Muscle layer of colon (tissue), 2 donors: Measurements from ENCODE around the gene SLC66A2.
"Not testable (repeated sequence)": the region's sequence is repeated elsewhere in the genome, so short reads cannot be mapped to it uniquely, and the experiment has no call there.

Experiments used
- H3K27ac ChIP-seq: one replicate; pipeline ENCODE4 v1.7.0; 2013; ENCODE audit warnings: low read depth, mild to moderate bottlenecking, low read length, moderate library complexity
- H3K27me3 ChIP-seq, 2 donors: one replicate each; pipeline ENCODE4 v1.7.0; 2013; ENCODE audit warnings: low read length in 2 of 2, mild to moderate bottlenecking in 2 of 2; ENCODE audit not compliant: insufficient read depth in 2 of 2, control insufficient read depth in 1 of 2
- H3K36me3 ChIP-seq: one replicate; pipeline ENCODE4 v1.7.0; 2013; ENCODE audit warnings: mild to moderate bottlenecking, low read length; ENCODE audit not compliant: insufficient read depth
- H3K4me1 ChIP-seq: one replicate; pipeline ENCODE4 v1.7.0; 2013; ENCODE audit warnings: mild to moderate bottlenecking, low read length; ENCODE audit not compliant: insufficient read depth
- H3K4me3 ChIP-seq, 2 donors: one replicate each; pipeline ENCODE4 v1.7.0; 2013; ENCODE audit warnings: low read length in 2 of 2, low read depth in 1 of 2, mild to moderate bottlenecking in 1 of 2, moderate library complexity in 1 of 2
- H3K9ac ChIP-seq: one replicate; pipeline ENCODE4 v1.7.0; 2013; ENCODE audit warnings: low read length
- H3K9me3 ChIP-seq: one replicate; pipeline ENCODE4 v1.7.0; 2013; ENCODE audit warnings: mild to moderate bottlenecking, low read length
- donor health status: abdominal sarcoma.
- donor health status: Adenocarcinoma of cecum.

SLC66A2 gene

DNA sequence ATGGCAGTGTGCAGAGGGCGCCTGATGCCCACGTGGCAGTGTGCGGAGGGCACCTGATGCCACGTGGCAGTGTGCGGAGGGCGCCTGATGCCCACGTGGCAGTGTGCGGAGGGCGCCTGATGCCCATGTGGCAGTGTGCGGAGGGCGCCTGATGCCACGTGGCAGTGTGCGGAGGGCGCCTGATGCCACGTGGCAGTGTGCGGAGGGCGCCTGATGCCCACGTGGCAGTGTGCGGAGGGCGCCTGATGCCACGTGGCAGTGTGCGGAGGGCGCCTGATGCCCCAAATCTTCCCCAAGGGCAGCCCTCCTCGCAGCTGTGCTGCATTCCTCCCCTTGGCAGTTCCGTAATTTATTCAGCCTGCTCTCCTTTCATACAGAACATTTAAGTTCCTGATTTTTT is 73.2 kb downstream of the SLC66A2 start:
- H3K9me3 ChIP-seq, H3K4me1 ChIP-seq, H3K27ac ChIP-seq, H3K4me3 ChIP-seq, H3K36me3 ChIP-seq, H3K9ac ChIP-seq: not testable (repeated sequence)
- H3K27me3 ChIP-seq = peaks cover 0 to 14% of the 10 kb centered on the region in 2 donors

- Histone ChIP-seq H3K4me1 (no peaks in the 10 kb centered on the region), H3K4me3 (no peak overlapping the region), H3K36me3 (no peaks in the 10 kb centered on the region), H3K9ac (no peak overlapping the region), H3K27ac (no peak overlapping the region), H3K9me3 (no peaks in the 10 kb centered on the region), H3K27me3 (peaks cover 0 to 14% of the 10 kb centered on the region in 2 donors)
These were observed 74.0 kb downstream of the SLC66A2 start for GRCh38 chr18:79877163-79878091.

- peaks cover 0 to 14% of the 10 kb centered on the region in 2 donors for H3K27me3 ChIP-seq
- H3K4me3 ChIP-seq = no peak overlapping the region
- no peaks in the 10 kb centered on the region for H3K36me3 ChIP-seq
- H3K27ac ChIP-seq = no peak overlapping the region
- H3K9ac ChIP-seq = no peak overlapping the region
- no peaks in the 10 kb centered on the region for H3K4me1 ChIP-seq
- no peaks in the 10 kb centered on the region for H3K9me3 ChIP-seq
These were observed 75.0 kb downstream of the SLC66A2 start for GRCh38 chr18:79876497-79876896.

- H3K27ac ChIP-seq = no peak overlapping the region
- H3K36me3 ChIP-seq = no peaks in the 10 kb centered on the region
- H3K9me3 ChIP-seq = no peaks in the 10 kb centered on the region
- no peaks in the 10 kb centered on the region for H3K4me1 ChIP-seq
- H3K9ac ChIP-seq = no peak overlapping the region
- H3K4me3 ChIP-seq = no peak overlapping the region
- peaks cover 0 to 14% of the 10 kb centered on the region in 2 donors for H3K27me3 ChIP-seq
These were observed 75.5 kb downstream of the SLC66A2 start for GRCh38 chr18:79875931-79876461.

- Histone ChIP-seq H3K4me1 (no peaks in the 10 kb centered on the region), H3K27ac (no peak overlapping the region), H3K9ac (no peak overlapping the region), H3K4me3 (no peak overlapping the region), H3K36me3 (no peaks in the 10 kb centered on the region), H3K27me3 (peaks cover 0 to 14% of the 10 kb centered on the region in 2 donors), H3K9me3 (no peaks in the 10 kb centered on the region)
These were observed 75.9 kb downstream of the SLC66A2 start for GRCh38 chr18:79875531-79875919.

- peaks cover 0 to 14% of the 10 kb centered on the region in 2 donors for H3K27me3 ChIP-seq
- no peak overlapping the region for H3K4me3 ChIP-seq
- H3K36me3 ChIP-seq = no peaks in the 10 kb centered on the region
- no peak overlapping the region for H3K27ac ChIP-seq
- no peak overlapping the region for H3K9ac ChIP-seq
- no peaks in the 10 kb centered on the region for H3K9me3 ChIP-seq
- no peaks in the 10 kb centered on the region for H3K4me1 ChIP-seq
These were observed 76.6 kb downstream of the SLC66A2 start for GRCh38 chr18:79874553-79875530.

GRCh38 chr18:79873449-79874110 is 77.9 kb downstream of the SLC66A2 start:
- H3K27ac ChIP-seq = no peak overlapping the region
- H3K9ac ChIP-seq = no peak overlapping the region
- H3K4me1 ChIP-seq = no peaks in the 10 kb centered on the region
- H3K4me3 ChIP-seq = no peak overlapping the region
- no peaks in the 10 kb centered on the region for H3K9me3 ChIP-seq
- no peaks in the 10 kb centered on the region for H3K36me3 ChIP-seq
- H3K27me3 ChIP-seq = peaks cover 0 to 14% of the 10 kb centered on the region in 2 donors

- Histone ChIP-seq H3K9me3 (no peaks in the 10 kb centered on the region), H3K4me3 (no peak overlapping the region), H3K36me3 (no peaks in the 10 kb centered on the region), H3K9ac (no peak overlapping the region), H3K4me1 (no peaks in the 10 kb centered on the region), H3K27ac (no peak overlapping the region), H3K27me3 (peaks cover 0 to 14% of the 10 kb centered on the region in 2 donors)
These were observed 78.7 kb downstream of the SLC66A2 start for GRCh38 chr18:79872527-79873444.

DNA sequence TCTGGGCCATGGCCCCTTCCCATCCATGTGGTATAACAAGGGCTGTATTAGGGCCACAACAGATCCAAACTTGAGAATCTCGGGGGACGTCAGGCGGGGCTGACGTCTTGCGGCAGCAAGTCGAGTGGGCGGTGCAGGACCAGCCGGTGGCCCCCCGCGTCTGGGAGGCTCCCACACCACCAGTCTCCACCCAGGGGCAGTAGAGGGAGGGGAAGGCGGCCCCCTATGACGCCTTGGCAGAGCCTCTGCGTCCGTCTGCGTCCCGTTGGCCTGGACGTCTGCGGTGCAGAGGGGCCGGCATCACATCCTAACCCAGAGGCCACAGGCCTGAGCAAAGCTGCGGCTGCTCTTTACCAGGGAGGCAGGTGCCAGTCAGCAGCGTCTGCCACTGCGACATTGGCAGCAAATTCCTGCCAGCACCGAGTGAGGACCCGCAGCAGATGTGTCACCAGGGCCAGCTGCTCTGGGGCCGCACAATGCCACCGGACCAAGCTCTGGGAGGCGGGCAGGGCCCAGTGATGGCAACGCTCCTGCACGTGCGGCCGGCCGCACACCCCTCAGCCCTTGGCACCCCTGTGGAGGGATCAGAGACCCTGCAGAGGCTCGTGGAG is 79.9 kb downstream of the SLC66A2 start:
- Histone ChIP-seq H3K27ac (no peak overlapping the region), H3K36me3 (no peaks in the 10 kb centered on the region), H3K9ac (no peak overlapping the region), H3K4me3 (no peak overlapping the region), H3K9me3 (no peaks in the 10 kb centered on the region), H3K27me3 (peaks cover 0 to 14% of the 10 kb centered on the region in 2 donors), H3K4me1 (no peaks in the 10 kb centered on the region)

DNA sequence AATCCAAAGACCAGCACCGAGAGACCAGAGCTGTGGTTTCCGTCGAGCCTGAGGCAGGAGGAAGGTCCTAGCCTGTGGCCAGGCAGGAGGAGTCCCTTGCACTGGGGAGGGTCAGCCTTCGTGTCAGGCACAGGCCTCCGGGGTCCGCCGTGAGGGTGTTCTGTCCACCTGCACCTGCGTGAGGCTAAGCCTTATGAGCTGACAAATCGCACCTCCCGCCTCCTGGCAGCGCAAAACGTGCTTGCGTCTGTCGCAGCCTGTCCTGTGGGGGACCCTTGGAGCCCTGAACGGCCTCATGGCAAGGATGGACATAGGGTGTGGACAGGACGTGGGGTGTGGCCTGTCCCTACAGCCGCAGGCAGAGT is 80.4 kb downstream of the SLC66A2 start:
- H3K9me3 ChIP-seq = no peaks in the 10 kb centered on the region
- no peaks in the 10 kb centered on the region for H3K4me1 ChIP-seq
- peaks cover 0 to 14% of the 10 kb centered on the region in 2 donors for H3K27me3 ChIP-seq
- H3K27ac ChIP-seq = no peak overlapping the region
- H3K4me3 ChIP-seq = no peak overlapping the region
- H3K9ac ChIP-seq = no peak overlapping the region
- no peaks in the 10 kb centered on the region for H3K36me3 ChIP-seq
